ENCODE results near the gene DNM3. TPM values are rescaled to one million over a fixed set of nuclear protein-coding genes. Genes with fewer than 3 reads are reported as not detected.

Gene DNM3
- total RNA-seq, 1 experiment from 2014 or later, result 1.2 TPM

GRCh38 chr1:172382406-172382805 lies 541.1 kb downstream of the DNM3 start:
- H3K9me3 Mint-ChIP-seq (ENCODE audit: low read depth, unreplicated experiment), result no peaks in the 10 kb centered on the region
- BruUV-seq (replicated peaks), result no TSS peak
- CTCF ChIA-PET, result no interaction called here
- no peaks in the 10 kb centered on the region for H3K27me3 Mint-ChIP-seq (ENCODE audit: unreplicated experiment)
- H3K4me3 Mint-ChIP-seq (ENCODE audit: low read depth, unreplicated experiment), result no peak overlapping the region
- DNase-seq, result no peak
- H3K27ac Mint-ChIP-seq (ENCODE audit: unreplicated experiment), result no peak overlapping the region
- intact Hi-C loops (cut with micrococcal nuclease; ENCODE audit: unreplicated experiment), result no loop called here
- H3K36me3 Mint-ChIP-seq (ENCODE audit: insufficient read depth, unreplicated experiment), result no peaks in the 10 kb centered on the region
- TF ChIP-seq, protein P1, sequence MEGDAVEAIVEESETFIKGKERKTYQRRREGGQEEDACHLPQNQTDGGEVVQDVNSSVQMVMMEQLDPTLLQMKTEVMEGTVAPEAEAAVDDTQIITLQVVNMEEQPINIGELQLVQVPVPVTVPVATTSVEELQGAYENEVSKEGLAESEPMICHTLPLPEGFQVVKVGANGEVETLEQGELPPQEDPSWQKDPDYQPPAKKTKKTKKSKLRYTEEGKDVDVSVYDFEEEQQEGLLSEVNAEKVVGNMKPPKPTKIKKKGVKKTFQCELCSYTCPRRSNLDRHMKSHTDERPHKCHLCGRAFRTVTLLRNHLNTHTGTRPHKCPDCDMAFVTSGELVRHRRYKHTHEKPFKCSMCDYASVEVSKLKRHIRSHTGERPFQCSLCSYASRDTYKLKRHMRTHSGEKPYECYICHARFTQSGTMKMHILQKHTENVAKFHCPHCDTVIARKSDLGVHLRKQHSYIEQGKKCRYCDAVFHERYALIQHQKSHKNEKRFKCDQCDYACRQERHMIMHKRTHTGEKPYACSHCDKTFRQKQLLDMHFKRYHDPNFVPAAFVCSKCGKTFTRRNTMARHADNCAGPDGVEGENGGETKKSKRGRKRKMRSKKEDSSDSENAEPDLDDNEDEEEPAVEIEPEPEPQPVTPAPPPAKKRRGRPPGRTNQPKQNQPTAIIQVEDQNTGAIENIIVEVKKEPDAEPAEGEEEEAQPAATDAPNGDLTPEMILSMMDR (IDR thresholded peaks at IDR 0.05; ENCODE audit: unreplicated experiment), result no peak
- H3K4me1 Mint-ChIP-seq (ENCODE audit: low read depth, unreplicated experiment), result peaks cover 24% of the 10 kb centered on the region

- TF ChIP-seq, protein P1 (IDR thresholded peaks at IDR 0.05; ENCODE audit: unreplicated experiment), result no peak
Observed at GRCh38 chr1:172382990-172383389, 541.7 kb downstream of the DNM3 start.

DNA sequence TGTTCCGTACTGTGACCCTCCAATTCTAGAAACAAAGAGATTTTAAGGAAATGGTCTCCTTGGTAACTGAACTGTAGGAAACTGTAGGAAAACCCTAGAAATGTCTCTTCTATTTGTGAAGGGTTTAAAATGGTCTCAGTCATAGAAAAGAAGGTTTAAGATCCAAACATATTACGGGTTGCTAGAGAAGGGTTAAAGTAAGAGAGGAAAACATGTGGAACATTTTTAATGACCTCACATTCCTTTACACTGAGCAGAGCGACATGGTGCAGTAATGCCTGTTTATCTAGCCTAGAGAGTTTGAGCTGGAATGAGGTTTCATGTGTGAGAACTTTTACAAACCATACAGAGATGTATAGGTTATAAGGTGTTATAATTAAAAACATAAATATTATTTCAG lies 542.2 kb downstream of the DNM3 start:
- Mint-ChIP-seq H3K4me1 (ENCODE audit: low read depth, unreplicated experiment) (peaks cover 24% of the 10 kb centered on the region), H3K9me3 (ENCODE audit: low read depth, unreplicated experiment) (no peaks in the 10 kb centered on the region), H3K27ac (ENCODE audit: unreplicated experiment) (no peak overlapping the region), H3K27me3 (ENCODE audit: unreplicated experiment) (no peaks in the 10 kb centered on the region), H3K4me3 (ENCODE audit: low read depth, unreplicated experiment) (no peak overlapping the region), H3K36me3 (ENCODE audit: insufficient read depth, unreplicated experiment) (no peaks in the 10 kb centered on the region)
- intact Hi-C loops (cut with micrococcal nuclease; ENCODE audit: unreplicated experiment), result no loop called here
- BruUV-seq (replicated peaks), result no TSS peak
- no peak for DNase-seq
- TF ChIP-seq, protein P1 (IDR thresholded peaks at IDR 0.05; ENCODE audit: unreplicated experiment), result no peak
- CTCF ChIA-PET, result interaction anchor here (1.6 kb wide), 1 partner anchor 11 kb away, joined by 5 read pairs; no protein-coding TSS in a partner anchor

More at GRCh38 chr1:172382990-172383389, 541.7 kb downstream of the DNM3 start:
- Mint-ChIP-seq H3K4me1 (ENCODE audit: low read depth, unreplicated experiment) (peaks cover 24% of the 10 kb centered on the region), H3K36me3 (ENCODE audit: insufficient read depth, unreplicated experiment) (no peaks in the 10 kb centered on the region), H3K27ac (ENCODE audit: unreplicated experiment) (no peak overlapping the region), H3K27me3 (ENCODE audit: unreplicated experiment) (no peaks in the 10 kb centered on the region), H3K4me3 (ENCODE audit: low read depth, unreplicated experiment) (no peak overlapping the region), H3K9me3 (ENCODE audit: low read depth, unreplicated experiment) (no peaks in the 10 kb centered on the region)
- no peak for DNase-seq
- CTCF ChIA-PET, result interaction anchor here (1.6 kb wide), 1 partner anchor 11 kb away, joined by 5 read pairs; no protein-coding TSS in a partner anchor
- intact Hi-C loops (cut with micrococcal nuclease; ENCODE audit: unreplicated experiment), result no loop called here
- BruUV-seq (replicated peaks), result no TSS peak

GRCh38 chr1:172384656-172385055 lies 543.4 kb downstream of the DNM3 start:
- no TSS peak for BruUV-seq (replicated peaks)
- intact Hi-C loops (cut with micrococcal nuclease; ENCODE audit: unreplicated experiment), result no loop called here
- DNase-seq, result no peak
- H3K27ac Mint-ChIP-seq (ENCODE audit: unreplicated experiment), result no peak overlapping the region
- CTCF ChIA-PET, result interaction anchor here (0.6 to 1.6 kb wide), 2 partner anchors 9 to 346 kb away, joined by 4 to 5 read pairs; no protein-coding TSS in a partner anchor
- no peaks in the 10 kb centered on the region for H3K9me3 Mint-ChIP-seq (ENCODE audit: low read depth, unreplicated experiment)
- H3K4me3 Mint-ChIP-seq (ENCODE audit: low read depth, unreplicated experiment), result no peak overlapping the region
- H3K36me3 Mint-ChIP-seq (ENCODE audit: insufficient read depth, unreplicated experiment), result no peaks in the 10 kb centered on the region
- no peaks in the 10 kb centered on the region for H3K27me3 Mint-ChIP-seq (ENCODE audit: unreplicated experiment)
- TF ChIP-seq, protein P1 (IDR thresholded peaks at IDR 0.05; ENCODE audit: unreplicated experiment), result no peak
- H3K4me1 Mint-ChIP-seq (ENCODE audit: low read depth, unreplicated experiment), result peaks cover 24% of the 10 kb centered on the region
